ENCODE results near the gene SRCAP.

- peak in 1 of 2 donors; percentile 92 for TF ChIP-seq POLR2A (IDR thresholded peaks at IDR 0.05)
- TF ChIP-seq POLR2AphosphoS5 (IDR thresholded peaks at IDR 0.05; ENCODE audit: insufficient read depth in 1 of 2, low read depth in 1 of 2), result peak; percentile 91 to 99
Observed at GRCh38 chr16:30657866-30658730, 40.9 kb upstream of the SRCAP start, which contains the start of gene FBRS.
